Endothelial cell of umbilical vein (primary cell): ENCODE data around the gene SWAP70. TPM values are rescaled to one million over a fixed set of nuclear protein-coding genes. Genes with fewer than 3 reads are reported as not detected.
A peak's percentile ranks its signal among the peaks of the same experiment; 100 is the strongest.

Experiments used
- BruUV-seq: library from RNA; stranded (reverse); fragments of 400-500 nt; replicated peaks from 2 replicates; lab custom pipeline; 2021; lab: Mats Ljungman, UMichigan
- CTCF ChIA-PET: fragments of 300-600, 350-600 bp; sonication (Branson Sonifier 250); formaldehyde crosslinking; loops from one replicate; lab custom pipeline; 2021; ENCODE audit warnings: antibody characterized with exemption, inconsistent platforms; lab: Charles Lee
- POLR2A ChIA-PET: fragments of 300-600, 350-600 bp; sonication (Branson Sonifier 250); formaldehyde crosslinking; loops from one replicate; lab custom pipeline; 2021; ENCODE audit warnings: antibody characterized with exemption, inconsistent platforms; lab: Charles Lee
- DNase-seq: peaks from one replicate; pipeline ENCODE4 v3.0.0-alpha.2; 2011; ENCODE audit warnings: low read depth, low spot score
- FAIRE-seq: peaks from 2 replicates; lab custom pipeline; 2011; peaks lifted over from hg19 to GRCh38; lab: Jason Lieb, UNC
- H2AFZ ChIP-seq: 2 replicates; pipeline ENCODE4 v1.6.0; 2012; ENCODE audit warnings: low read depth, low read length, control low read depth, inconsistent platforms
- H3K27ac ChIP-seq: 2 replicates; pipeline ENCODE4 v1.5.1; 2011; ENCODE audit warnings: low read depth, mild to moderate bottlenecking, control low read depth, low read length, moderate library complexity; ENCODE audit not compliant: insufficient read depth
- H3K27me3 ChIP-seq, 2 experiments: 2 replicates each; pipeline versions ENCODE4 v1.6.0 to v1.6.1; 2011; ENCODE audit warnings: low read length in 2 of 2, mixed read lengths in 1 of 2; ENCODE audit not compliant: control insufficient read depth in 2 of 2, insufficient read depth in 2 of 2
- H3K36me3 ChIP-seq, 2 experiments: 2 replicates in 1 of 2; 3 replicates in 1 of 2; pipeline ENCODE4 v1.5.1; 2011; ENCODE audit warnings: low read length in 2 of 2, mild to moderate bottlenecking in 1 of 2, moderate library complexity in 1 of 2; ENCODE audit not compliant: control insufficient read depth in 2 of 2, insufficient read depth in 2 of 2; ENCODE audit errors: extremely low read depth in 1 of 2
- H3K4me1 ChIP-seq: 3 replicates; pipeline ENCODE4 v1.5.1; 2011; ENCODE audit warnings: mild to moderate bottlenecking, low read length; ENCODE audit not compliant: control insufficient read depth, insufficient read depth; ENCODE audit errors: extremely low read depth
- H3K4me2 ChIP-seq: 2 replicates; pipeline ENCODE4 v1.6.1; 2011; ENCODE audit warnings: low read length, control low read depth, mixed read lengths; ENCODE audit not compliant: insufficient read depth
- H3K4me3 ChIP-seq, 3 experiments: fragments of 200-600 bp in 1 of 3; sonication (generic), shearing (Covaris generic) in 1 of 3; replicated peaks in 1 of 3; 2 replicates each; pipeline ENCODE4 v1.5.1; 2011 to 2016; ENCODE audit warnings: control low read depth in 3 of 3, low read length in 3 of 3, mild to moderate bottlenecking in 2 of 3, inconsistent platforms in 1 of 3, low read depth in 1 of 3, moderate library complexity in 1 of 3; ENCODE audit not compliant: insufficient read depth in 1 of 3
- H3K79me2 ChIP-seq: 2 replicates; pipeline ENCODE4 v1.6.0; 2012; ENCODE audit warnings: low read length, inconsistent platforms; ENCODE audit not compliant: control insufficient read depth, insufficient read depth
- H3K9ac ChIP-seq: replicated peaks from 2 replicates; pipeline ENCODE3; 2011; ENCODE audit warnings: low read length, control low read depth; ENCODE audit not compliant: insufficient read depth; ENCODE audit errors: extremely low read depth
- H3K9me1 ChIP-seq: replicated peaks from 3 replicates; pipeline ENCODE4 v1.6.0; 2011; ENCODE audit warnings: mild to moderate bottlenecking, low read length; ENCODE audit not compliant: control insufficient read depth, insufficient read depth; ENCODE audit errors: extremely low read depth
- H3K9me3 ChIP-seq: replicated peaks from 2 replicates; pipeline ENCODE4 v1.5.1; 2012; ENCODE audit warnings: low read length, inconsistent platforms; ENCODE audit not compliant: control insufficient read depth, insufficient read depth
- H4K20me1 ChIP-seq: replicated peaks from 2 replicates; pipeline ENCODE3; 2011; ENCODE audit warnings: mild to moderate bottlenecking, low read length; ENCODE audit not compliant: control insufficient read depth, insufficient read depth; ENCODE audit errors: extremely low read depth
- CTCF ChIP-seq, 2 donors: IDR thresholded peaks; 1 replicate in 1 of 2; 2 replicates in 1 of 2; pipeline ENCODE4 v1.5.1; 2011; ENCODE audit warnings: low read length in 2 of 2, mild to moderate bottlenecking in 2 of 2, moderate library complexity in 2 of 2, control low read depth in 1 of 2, inconsistent platforms in 1 of 2, low read depth in 1 of 2; ENCODE audit not compliant: insufficient read depth in 1 of 2; ENCODE audit errors: extremely low read depth in 1 of 2
- EZH2 ChIP-seq: IDR thresholded peaks from 2 replicates; pipeline ENCODE4 v1.6.1; 2012; ENCODE audit warnings: borderline replicate concordance, low read depth, mild to moderate bottlenecking, moderate library complexity, low read length, inconsistent platforms; ENCODE audit not compliant: severe bottlenecking
- FOS ChIP-seq: IDR thresholded peaks from 2 replicates; pipeline ENCODE4 v1.6.1; 2011; ENCODE audit warnings: mild to moderate bottlenecking, low read length, moderate library complexity, borderline replicate concordance; ENCODE audit not compliant: insufficient read depth
- GATA2 ChIP-seq: IDR thresholded peaks from 2 replicates; pipeline ENCODE4 v1.7.0; 2011; ENCODE audit warnings: low read depth, mild to moderate bottlenecking, moderate library complexity, mixed read lengths, low read length; ENCODE audit not compliant: insufficient read length, insufficient read depth
- JUN ChIP-seq: IDR thresholded peaks from 2 replicates; pipeline ENCODE4 v1.6.1; 2011; ENCODE audit warnings: borderline replicate concordance, low read depth; ENCODE audit not compliant: insufficient read length, insufficient read depth
- MAX ChIP-seq: IDR thresholded peaks from 2 replicates; pipeline ENCODE4 v1.6.1; 2011; ENCODE audit not compliant: insufficient read depth, insufficient read length
- MYC ChIP-seq: IDR thresholded peaks from one replicate; pipeline ENCODE4 v1.6.1; 2011; ENCODE audit warnings: mild to moderate bottlenecking, low read depth, low read length
- POLR2A ChIP-seq: IDR thresholded peaks from 2 replicates; pipeline ENCODE4 v1.6.1; 2012; ENCODE audit warnings: low read depth, mild to moderate bottlenecking, control low read depth, low read length
- POLR2AphosphoS5 ChIP-seq: IDR thresholded peaks from 2 replicates; pipeline ENCODE4 v1.6.1; 2012; ENCODE audit warnings: low read depth, mild to moderate bottlenecking, control low read depth, low read length, moderate library complexity; ENCODE audit not compliant: insufficient read depth
- dilution Hi-C: fragments of 300-500 bp; cut with MboI; formaldehyde crosslinking; loops from one replicate; pipeline ENCODE4 v1.15.0; 2019; ENCODE audit warnings: low sequenced_read_pairs; ENCODE audit not compliant: extremely low pct_ligation_motif_present
- intact Hi-C: fragments of 100-400 bp; cut with micrococcal nuclease; formaldehyde crosslinking; loops from one replicate; pipeline ENCODE4 v1.10.0; 2022
- polyA plus RNA-seq, 4 experiments: library from polyadenylated mRNA; depleted of rRNA in 3 of 4; stranded (reverse) in 3 of 4; unstranded in 1 of 4; fragments of >200 nt; gene quantifications; 2 replicates each; pipeline versions ENCODE4 v1.2.1 to v1.2.3, GENCODE V29; 2011 to 2012; ENCODE audit warnings: missing spikeins in 1 of 4
- total RNA-seq: library from RNA; stranded (reverse); gene quantifications from 2 replicates; pipeline ENCODE4 v1.2.3, GENCODE V29; 2021

The SWAP70 gene
- total and polyA plus RNA-seq, 2 donors (not counting 3 experiments of a cell fraction or from before 2014, with no cell fraction given) = 52.5 to 165 TPM

- Histone ChIP-seq H3K9me1 (no peaks in the 10 kb centered on the region), H4K20me1 (no peaks in the 10 kb centered on the region), H3K79me2 (no peaks in the 10 kb centered on the region), H3K4me3 (no peak overlapping the region), H3K36me3 (no peaks in the 10 kb centered on the region), H3K27ac (peak overlapping the region; percentile 46), H3K9ac (no peak overlapping the region), H3K4me1 (peaks cover 17% of the 10 kb centered on the region), H3K4me2 (no peak overlapping the region), H3K9me3 (no peaks in the 10 kb centered on the region), H2AFZ (no peak overlapping the region), H3K27me3 (no peaks in the 10 kb centered on the region)
- no TSS peak for BruUV-seq
- intact Hi-C loops (no loop called here), dilution Hi-C loops (no loop called here)
- CTCF ChIA-PET = interaction anchor here (0.7 to 1.6 kb wide), 7 partner anchors 12 to 601 kb away, joined by 3 to 5 read pairs (median 3); no protein-coding TSS in a partner anchor
- DNase-seq (peak; percentile 92), FAIRE-seq (peak; percentile 91)
- POLR2A ChIA-PET = interaction anchor here (0.5 to 1.9 kb wide), 2 partner anchors 539 to 545 kb away, joined by 4 to 7 read pairs; partner anchors contain the start of gene ADM
- TF ChIP-seq POLR2A (no peak), POLR2AphosphoS5 (peak; percentile 72), EZH2 (no peak)
These were observed 101.6 kb downstream of the SWAP70 start for GRCh38 chr11:9765320-9766101.

GRCh38 chr11:9769621-9770020 lies 105.7 kb downstream of the SWAP70 start:
- no peak overlapping the region for H3K4me3 ChIP-seq
- H3K9me1 ChIP-seq = no peaks in the 10 kb centered on the region
- no peak overlapping the region for H3K9ac ChIP-seq
- no peaks in the 10 kb centered on the region for H3K36me3 ChIP-seq
- no peaks in the 10 kb centered on the region for H3K9me3 ChIP-seq
- TF ChIP-seq MYC = no peak
- no peak for TF ChIP-seq MAX
- no peak for TF ChIP-seq POLR2AphosphoS5
- TF ChIP-seq CTCF (IDR thresholded peaks at IDR 0.05; ENCODE audit: extremely low read depth in 1 of 2, insufficient read depth in 1 of 2, low read depth in 1 of 2, low read length in 2 of 2) = no peak
- TF ChIP-seq POLR2A = no peak
- TF ChIP-seq EZH2 = no peak
- no peak for TF ChIP-seq GATA2
- TF ChIP-seq FOS = no peak
- TF ChIP-seq JUN = no peak
- no peak overlapping the region for H3K27ac ChIP-seq
- no peaks in the 10 kb centered on the region for H3K79me2 ChIP-seq
- no peaks in the 10 kb centered on the region for H4K20me1 ChIP-seq
- intact Hi-C loops = no loop called here
- DNase-seq = no peak
- ChIA-PET POLR2A (no interaction called here), CTCF (no interaction called here)
- no peak for FAIRE-seq
- no peaks in the 10 kb centered on the region for H3K27me3 ChIP-seq
- dilution Hi-C loops = no loop called here
- H3K4me2 ChIP-seq = no peak overlapping the region
- BruUV-seq = no TSS peak
- H2AFZ ChIP-seq = no peak overlapping the region
- H3K4me1 ChIP-seq = peaks cover 17% of the 10 kb centered on the region
